HG03469 (cell line): Measurements from ENCODE around the gene PFDN1.

Experiments used
- ATAC-seq: cut with Tn5 transposase; IDR thresholded peaks from one replicate; pipeline ENCODE4 v1.9.1; 2021; ENCODE audit warnings: mild to moderate bottlenecking, moderate library complexity, moderate number of reproducible peaks; ENCODE audit not compliant: unreplicated experiment

The PFDN1 gene

DNA sequence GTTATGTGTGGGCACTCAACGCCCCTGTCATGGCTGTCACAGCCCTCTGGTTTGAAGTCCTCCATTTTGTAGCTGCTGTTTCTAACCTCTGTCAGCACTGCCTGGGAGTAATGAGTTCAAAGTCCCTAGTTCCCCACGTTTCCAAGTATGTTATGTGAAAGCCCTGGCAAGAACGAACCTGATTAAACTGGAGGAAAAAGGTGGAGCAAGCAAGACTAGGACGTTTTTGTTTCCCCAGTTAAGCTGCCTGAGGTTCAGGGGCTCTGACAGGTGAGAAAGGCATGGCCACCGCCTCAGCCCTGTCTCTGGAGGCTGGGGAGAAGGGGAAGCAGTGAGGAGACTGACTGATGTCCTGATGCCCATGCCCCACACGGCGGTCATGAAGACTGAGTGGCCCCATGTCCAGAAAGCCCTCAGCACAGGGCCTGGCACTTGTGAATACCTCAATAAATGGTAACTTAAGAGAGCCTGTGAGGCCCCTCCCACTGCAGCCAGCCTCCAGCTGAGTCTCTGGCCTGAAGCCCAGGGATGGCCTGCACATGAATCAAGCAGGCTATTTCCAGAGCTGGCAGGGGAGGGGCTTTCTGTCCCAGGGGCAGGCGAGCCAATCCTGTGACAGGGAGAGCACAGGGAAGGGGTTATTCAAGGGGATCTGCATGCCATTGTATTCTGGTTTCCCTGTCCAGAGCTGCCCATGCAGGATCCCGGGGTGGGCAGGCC, 61.8 kb downstream of the PFDN1 start:
- no peak for ATAC-seq

DNA sequence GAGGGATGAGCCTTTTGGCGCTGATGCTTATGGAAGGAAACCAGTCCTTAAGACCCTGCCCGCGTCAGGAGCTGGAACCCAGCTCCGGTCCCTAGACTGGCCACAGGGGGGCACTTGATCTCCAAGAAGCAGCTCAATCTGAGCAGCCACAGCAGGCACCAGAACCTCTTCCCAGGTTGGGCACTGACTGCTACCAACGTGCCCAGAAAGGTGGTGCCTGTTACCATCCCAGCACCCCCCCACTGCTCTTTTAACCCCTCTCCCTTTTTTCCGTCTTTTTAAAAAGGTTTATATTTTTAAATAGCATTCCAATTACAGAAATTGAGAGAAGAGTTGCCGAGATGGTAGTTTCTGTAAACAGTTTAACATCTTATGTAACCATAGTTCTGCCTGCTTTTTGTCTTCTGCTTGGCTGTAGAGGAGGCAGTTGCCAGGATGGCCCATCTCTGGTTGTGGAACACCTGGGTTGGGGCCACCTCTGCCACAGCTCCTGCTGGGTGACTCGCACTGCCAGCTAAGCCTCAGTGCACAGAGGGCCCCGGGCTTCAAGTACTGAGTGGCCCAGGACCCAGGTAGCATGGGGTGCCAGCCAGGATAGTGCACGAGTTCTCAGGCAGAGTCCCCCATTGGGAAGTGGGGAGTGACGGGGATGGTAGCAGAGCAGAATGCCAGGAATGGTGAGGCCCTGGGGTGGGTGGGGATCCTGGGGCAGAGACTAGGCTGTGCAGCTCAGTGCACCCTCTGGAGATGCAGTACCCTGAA, 62.8 kb downstream of the PFDN1 start:
- no peak for ATAC-seq

GRCh38 chr5:140239461-140239860, 63.4 kb downstream of the PFDN1 start:
- no peak for ATAC-seq

DNA sequence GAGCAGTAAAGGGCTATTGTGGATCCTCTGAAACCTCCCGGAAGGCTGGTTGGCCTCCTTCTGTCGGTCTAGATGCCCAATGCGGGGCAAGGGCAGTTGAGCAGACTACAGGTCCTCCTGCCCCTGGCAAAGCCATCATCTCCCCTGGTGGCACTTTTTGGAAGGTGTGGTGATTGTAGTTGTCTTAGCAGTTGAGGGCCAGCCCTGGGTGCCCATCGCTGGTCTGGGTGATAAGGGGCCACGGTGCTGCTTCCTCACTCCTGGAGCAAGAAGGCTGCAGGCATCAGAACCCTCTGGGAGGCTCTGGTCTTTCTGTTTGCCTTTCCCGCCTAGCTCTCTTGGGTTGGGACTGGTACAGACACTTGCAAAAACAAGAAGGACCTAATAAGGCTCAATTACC, 64.1 kb downstream of the PFDN1 start:
- no peak for ATAC-seq

DNA sequence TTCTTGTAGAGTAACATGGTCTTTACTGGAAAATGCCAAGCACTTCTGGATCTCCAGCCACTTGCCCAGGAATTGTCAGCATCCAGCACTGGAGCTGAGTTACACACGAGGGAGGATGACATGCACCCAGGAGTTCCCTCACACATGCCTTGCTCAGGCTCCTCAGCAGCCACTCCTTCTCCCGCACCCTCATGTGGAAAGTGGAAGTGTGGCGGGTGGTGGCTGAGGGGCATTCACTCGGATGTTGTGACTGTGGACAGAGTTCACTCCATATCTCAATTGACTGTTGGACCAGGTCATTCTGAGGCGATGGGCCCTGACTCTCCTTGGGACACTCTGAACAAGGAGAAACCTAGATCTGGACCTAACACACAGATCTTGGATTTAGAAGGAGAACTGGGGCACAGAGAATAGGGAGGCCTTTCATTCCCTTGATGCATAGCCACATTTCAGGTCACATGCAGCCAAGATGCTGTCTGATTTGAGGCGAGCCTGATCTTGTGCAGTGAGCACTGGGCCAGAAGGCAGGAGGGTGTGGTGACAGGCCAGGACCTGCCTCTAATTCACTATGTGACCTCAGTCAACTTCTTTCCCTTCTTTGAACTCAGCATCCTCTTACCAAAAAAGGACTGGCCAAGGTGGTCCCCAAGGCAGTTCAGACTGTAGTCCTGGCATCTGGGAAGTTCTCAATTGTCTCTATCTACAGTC, 65.9 kb downstream of the PFDN1 start:
- no peak for ATAC-seq

DNA sequence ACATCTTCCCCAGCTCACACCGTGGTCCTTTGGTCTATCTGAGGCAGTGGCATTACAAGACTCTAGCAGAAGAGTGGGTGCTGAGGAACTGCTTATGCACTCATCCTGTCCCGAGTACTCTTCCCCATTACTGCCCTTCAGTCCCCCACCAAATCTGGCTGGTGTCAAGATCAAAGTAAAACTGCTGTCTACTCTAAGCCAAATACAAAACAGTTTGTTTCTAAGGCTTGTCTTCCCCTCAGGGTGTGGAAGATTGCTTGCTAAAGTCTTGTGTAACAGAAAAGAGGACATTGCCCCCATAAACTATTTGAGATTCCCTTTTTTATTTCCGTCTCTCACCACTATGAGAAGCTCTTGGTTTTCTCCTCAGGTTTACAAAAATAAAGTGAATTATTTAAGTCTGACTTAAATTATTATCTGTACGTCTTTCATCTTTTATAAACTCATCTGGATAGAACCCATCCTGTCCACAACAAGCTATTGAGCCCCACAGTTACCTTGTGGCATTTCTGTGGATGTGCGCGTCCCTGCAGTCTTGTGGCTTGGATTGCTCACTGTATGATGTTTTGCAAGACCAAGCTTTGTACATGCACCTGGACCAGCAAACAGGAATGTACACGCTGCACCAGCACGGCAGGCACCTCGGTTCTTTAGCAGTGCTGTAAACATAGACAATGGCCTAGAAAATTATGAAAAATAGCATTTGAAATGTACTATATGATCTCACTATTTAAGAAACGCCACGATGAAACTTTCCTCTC, 66.9 kb downstream of the PFDN1 start:
- no peak for ATAC-seq

DNA sequence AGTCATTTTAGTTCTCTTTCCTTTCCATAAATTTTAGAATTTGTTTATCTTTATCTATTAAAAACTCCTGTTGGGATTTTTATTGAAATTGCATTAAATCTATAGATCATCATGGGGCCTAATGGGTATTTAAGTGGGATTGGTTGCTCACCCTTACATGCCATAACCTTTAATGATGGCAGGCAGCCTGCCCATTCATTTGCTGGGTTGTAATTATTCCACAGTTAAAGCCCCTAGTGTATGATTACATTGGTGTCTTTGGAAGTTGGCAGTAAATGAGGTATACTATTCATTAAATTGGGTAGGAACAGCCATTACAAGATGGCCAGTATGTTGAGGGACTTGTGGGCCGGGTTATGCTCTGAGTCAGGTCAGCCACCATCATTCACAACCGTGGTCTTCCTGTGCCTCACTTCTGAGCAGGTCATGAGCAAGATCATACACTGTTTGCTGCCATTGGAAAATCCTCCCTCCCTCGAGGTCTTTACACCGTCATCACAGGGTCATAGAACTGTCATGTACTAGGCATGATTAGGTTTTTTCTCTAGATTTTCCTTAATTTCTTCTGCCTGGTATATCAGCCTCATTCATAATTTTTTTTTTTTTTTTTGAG, 68.4 kb downstream of the PFDN1 start:
- no peak for ATAC-seq

DNA sequence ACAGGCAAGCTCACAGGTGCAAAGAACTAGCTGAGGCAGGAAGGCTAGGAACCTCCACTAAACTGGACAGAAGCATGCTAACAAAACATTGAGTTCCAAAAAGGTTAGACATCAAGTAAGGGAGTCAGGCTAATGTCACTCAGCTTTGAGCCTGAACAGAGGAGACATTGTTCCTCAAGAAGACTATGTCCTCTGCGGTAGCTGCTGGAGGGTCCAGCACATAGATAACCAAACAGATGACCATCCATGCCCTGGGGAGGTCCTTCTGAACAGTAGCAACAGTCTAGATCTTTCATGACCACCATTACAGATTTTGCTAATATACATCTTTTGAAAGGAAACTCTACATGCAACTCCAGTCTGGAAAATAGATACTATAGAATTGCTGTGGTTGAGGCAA, 70.2 kb downstream of the PFDN1 start:
- ATAC-seq = no peak

DNA sequence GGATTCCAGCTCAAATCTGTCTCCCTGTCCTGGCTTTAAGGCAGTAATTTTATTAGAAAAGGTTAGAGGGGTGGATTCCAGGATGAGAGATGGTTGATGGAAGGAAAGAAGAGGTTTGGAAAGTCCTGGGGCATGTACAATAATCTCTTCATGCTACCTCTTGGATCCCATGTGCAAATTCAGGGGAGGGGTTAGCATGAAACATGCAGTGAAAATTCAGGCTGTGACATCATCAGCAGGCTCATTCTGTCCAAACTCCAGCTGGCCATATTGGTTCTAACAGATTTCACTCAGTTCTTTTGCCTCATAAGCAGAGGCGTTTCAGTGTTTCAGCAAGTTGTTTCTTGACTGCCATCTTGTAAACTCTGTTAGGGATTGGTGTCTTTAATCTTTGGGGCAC, 72.5 kb downstream of the PFDN1 start:
- ATAC-seq = no peak

DNA sequence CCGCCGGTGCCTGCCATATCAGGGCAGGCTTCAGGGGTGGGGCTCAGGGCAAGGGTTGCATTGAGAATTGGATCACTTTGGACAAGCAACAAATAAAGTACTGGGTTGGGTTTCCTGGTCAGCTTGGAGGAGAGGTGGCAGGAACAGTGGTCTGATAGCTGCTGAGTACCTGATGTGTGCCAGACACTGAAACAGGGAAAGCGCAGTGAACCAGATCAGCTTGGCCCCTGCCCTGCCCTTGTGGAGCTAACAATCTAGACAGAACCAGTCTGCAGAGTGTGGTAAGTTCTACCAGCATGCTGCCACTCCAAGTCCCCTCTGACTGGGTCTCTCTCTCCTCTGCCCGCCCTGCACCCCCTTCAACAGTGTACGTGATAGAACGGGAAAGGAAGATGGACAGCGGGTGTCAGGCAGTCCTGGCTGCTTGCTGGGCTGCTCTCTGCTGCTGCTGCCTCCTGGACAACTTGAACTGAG, 74.5 kb downstream of the PFDN1 start:
- ATAC-seq = no peak

- no peak for ATAC-seq
Observed at GRCh38 chr5:140227046-140227445, 75.9 kb downstream of the PFDN1 start.

- no peak for ATAC-seq
Observed at GRCh38 chr5:140225396-140225795, 77.5 kb downstream of the PFDN1 start.

GRCh38 chr5:140224658-140225057, 78.2 kb downstream of the PFDN1 start:
- no peak for ATAC-seq

DNA sequence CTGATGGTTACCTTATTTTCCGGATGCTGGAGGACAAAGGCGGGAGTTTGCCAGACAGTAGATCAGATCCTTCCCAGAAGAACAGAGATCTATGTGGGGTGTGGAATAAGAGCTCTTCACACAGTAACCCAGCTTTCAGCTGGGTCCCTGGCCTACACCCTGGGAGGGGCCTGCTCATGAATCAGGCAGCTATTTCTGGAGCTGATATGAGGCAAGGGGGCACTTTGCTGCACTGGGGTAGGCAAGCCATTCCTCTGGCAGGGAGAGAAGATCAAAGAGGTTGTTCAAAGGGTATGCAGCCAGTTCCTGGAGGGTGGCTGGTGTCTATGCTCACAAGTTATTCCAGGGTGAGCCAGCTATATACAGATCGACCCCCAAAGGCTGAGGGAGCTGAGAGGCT, 79.3 kb downstream of the PFDN1 start:
- ATAC-seq = no peak

- ATAC-seq = no peak
Observed at GRCh38 chr5:140222416-140222815, 80.5 kb downstream of the PFDN1 start.

DNA sequence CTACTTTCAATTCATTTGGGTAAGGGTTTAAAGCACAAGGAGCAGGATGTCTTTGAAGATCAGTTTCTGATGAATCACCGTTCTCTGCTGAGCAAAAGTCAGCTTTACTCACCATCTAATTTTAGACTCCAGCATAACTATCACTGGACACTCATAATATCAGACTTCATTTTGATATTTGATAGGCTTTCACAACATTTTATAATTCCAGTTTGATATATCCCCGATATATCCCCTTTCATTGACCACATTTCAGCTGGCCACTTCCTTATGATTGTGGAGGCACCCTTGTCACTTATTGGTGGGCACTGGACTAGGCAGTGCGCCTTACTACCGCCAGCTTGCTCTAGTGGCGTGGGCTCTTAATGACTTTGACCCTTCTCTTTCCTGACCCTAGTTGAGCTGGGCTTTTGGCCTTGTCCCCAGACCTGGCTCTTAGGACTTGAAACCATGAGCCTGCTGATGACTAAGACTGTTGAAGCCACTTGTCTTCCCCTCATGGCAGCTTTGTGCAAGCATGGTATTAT, 81.1 kb downstream of the PFDN1 start:
- ATAC-seq = no peak

GRCh38 chr5:140220698-140221064, 82.2 kb downstream of the PFDN1 start:
- ATAC-seq = no peak

- ATAC-seq = peak; percentile 49
Observed at GRCh38 chr5:140220032-140220697, 82.7 kb downstream of the PFDN1 start.

- no peak for ATAC-seq
Observed at GRCh38 chr5:140219068-140219991, 83.6 kb downstream of the PFDN1 start.
